CD4-positive, alpha-beta T cell treated with Interleukin-6 at 100 ng/mL for 8 hours (primary cell): ENCODE measurements around the gene MAPKAPK2.

ENCODE experiments used
- DNase-seq: peaks from one replicate; pipeline ENCODE4 v3.0.0-alpha.2; 2020; ENCODE audit warnings: mixed read lengths, low spot score

Gene MAPKAPK2

GRCh38 chr1:206660136-206660535 lies 24.6 kb upstream of the MAPKAPK2 start:
- no peak for DNase-seq

GRCh38 chr1:206661161-206661820 lies 23.4 kb upstream of the MAPKAPK2 start:
- DNase-seq = no peak

- DNase-seq = no peak
Measured at GRCh38 chr1:206662396-206663092, 22.2 kb upstream of the MAPKAPK2 start.

GRCh38 chr1:206663362-206663761 lies 21.3 kb upstream of the MAPKAPK2 start:
- DNase-seq = no peak

DNA sequence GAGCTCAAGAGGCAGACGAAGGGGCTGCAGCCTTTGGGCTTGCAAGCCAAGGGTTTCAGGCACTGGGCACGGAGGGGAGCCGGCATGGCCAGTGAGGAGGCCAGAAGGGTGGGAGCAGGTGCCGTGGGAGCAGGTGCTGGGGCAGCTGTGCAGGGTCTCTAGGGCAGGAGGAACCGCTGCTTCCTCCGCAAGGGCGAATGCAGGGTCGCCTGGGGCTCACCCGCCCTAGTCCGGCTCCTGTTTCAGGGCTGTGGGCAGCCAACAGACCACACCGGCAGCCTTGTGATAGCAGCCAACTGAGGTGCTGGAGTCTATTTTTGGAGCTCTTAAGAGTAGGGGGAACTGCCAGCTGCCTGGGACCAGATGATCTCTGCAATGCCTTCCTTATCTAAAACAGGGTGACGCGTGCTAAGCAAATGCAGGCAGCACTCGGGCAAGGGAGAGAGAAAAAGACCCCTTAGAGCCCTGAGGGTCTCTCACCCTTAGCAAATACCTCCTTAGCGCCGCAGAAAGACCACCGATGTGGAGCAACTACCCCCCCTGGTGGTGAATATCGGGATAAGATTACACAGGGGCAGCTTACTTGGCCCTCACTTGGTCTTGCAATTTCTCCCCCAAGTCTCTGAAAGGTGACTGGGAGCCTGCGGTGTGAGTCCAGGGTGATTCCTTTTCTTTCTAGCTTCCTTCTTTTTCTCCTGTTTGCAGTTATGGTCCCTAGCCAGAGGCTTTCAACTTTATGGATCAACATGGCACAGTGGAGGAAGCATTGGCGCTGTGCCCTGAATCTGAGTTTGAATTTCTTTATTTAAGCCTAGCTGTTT lies 20.7 kb upstream of the MAPKAPK2 start:
- DNase-seq = peak; percentile 71

DNA sequence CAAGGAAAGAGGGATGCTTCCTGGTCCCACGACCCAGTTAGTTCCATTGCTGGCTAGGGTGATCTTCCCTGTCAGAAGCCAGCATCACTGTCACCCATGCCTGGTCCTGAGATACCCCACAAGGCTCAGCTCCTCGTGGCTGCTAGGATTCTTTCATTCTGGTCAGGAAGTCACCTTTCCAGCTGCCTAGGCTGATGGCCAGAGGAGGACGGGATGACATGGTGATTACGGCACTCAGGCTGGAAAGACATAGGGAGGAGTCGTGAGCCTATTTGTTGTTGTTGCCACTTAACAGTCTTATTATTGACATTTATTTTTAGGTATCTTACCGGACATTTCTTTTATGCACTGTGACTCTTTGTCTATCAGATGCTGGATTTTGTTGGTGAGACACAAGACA lies 20.0 kb upstream of the MAPKAPK2 start:
- DNase-seq = no peak

- DNase-seq = no peak
Measured at GRCh38 chr1:206666031-206666561, 18.6 kb upstream of the MAPKAPK2 start.

DNA sequence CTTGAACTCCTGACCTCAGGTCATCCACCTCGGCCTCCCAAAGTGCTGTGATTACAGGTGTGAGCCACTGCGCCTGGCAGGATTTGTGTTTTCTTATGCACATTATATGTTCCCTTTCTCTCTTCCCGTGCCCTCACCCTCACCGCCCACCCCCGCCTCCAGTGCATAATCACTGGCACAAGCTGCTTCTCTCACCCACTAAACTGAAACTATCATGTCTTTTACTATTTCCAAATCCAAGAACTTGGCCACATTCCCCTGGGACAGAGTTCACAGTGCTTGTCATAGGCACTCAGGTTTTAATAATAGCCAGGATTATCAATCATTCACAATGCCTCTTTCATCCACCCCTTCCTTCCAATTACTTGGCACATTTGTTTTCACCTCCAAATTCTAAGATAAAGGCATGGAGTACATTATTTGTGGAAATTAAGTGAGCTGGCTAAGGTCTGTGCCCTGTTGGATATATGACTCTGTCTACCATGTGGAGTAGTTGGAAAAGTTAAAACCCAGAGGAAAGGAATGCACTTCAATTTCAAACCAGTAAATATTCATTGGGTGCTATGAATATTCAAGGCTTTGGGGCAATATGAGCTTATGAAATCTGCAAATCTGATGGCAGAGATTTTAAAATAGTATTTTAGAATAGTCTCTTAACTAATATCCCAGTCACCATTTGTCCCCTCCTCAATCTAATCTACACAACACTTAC lies 17.6 kb upstream of the MAPKAPK2 start:
- no peak for DNase-seq

- no peak for DNase-seq
Measured at GRCh38 chr1:206668351-206668750, 16.4 kb upstream of the MAPKAPK2 start.

DNA sequence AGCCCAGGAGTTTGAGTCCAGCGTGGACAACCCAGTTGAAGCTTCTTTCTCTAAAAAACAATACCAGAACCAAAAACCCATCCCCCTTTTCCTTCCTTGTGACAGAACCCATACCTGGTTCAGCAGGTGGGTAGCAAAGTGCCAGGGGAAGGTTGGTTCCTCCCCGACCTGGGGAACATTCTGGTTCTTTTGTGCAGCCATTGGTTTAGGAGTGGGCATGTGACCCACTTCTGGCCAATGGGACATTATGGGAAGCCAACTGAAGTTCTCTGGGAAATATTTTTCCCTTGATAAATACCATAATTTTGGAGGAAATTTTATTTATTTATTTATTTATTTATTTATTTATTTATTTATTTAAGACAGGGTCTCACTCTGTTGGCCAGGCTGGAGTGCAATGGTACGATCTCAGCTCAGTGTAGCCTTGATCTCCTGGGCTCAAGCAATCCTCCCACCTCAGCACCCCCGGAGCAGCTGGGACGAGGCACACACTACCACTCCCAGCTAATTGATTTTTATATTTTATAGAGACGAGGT lies 15.8 kb upstream of the MAPKAPK2 start:
- DNase-seq = no peak

GRCh38 chr1:206672011-206672688 lies 12.6 kb upstream of the MAPKAPK2 start:
- no peak for DNase-seq

GRCh38 chr1:206672844-206673758 lies 11.6 kb upstream of the MAPKAPK2 start:
- DNase-seq = no peak

GRCh38 chr1:206674236-206674635 lies 10.5 kb upstream of the MAPKAPK2 start:
- no peak for DNase-seq

- no peak for DNase-seq
Measured at GRCh38 chr1:206674745-206675175, 9.9 kb upstream of the MAPKAPK2 start.

GRCh38 chr1:206676499-206676898 lies 8.2 kb upstream of the MAPKAPK2 start:
- no peak for DNase-seq

DNA sequence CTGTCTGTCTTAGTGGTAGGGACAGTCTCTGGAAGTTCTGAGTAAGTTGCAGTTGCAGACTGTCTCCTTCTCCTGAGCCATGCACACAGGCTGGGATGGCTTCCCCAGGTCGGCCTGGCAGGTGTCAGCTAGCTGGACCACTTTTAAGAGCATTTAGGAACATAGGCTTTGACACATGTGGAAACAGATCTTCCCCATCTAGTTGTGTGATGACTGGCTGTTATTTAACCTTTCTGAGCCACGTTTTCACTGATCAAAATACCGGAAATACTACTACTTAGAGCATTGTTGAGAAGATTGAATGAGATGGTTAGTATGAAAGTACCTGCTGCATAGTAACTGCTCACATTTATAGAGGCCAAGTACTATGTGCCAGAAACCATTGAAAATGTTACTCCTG lies 6.2 kb upstream of the MAPKAPK2 start:
- no peak for DNase-seq

GRCh38 chr1:206679738-206680211 lies 4.9 kb upstream of the MAPKAPK2 start:
- no peak for DNase-seq

GRCh38 chr1:206680279-206680678 lies 4.4 kb upstream of the MAPKAPK2 start:
- DNase-seq = no peak

GRCh38 chr1:206681359-206681758 lies 3.3 kb upstream of the MAPKAPK2 start:
- DNase-seq = no peak

DNA sequence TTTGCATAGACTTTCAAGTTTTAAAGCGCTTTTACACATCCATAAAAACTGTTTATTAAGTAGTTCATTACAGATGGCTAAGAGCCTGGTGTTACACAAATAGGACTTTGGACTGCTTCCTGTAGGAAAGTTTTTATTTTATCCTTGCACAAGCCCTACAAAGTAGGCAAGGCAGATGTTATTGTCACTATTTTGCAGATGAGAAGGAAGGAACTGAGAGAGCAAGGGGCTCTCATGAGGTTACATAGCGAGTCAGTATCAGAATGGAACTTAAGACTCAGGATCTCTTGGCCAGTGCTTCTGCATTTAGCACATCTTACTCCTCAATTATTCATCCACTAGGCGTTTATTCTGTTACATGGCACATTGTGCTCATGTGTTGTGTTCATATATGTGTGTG lies 2.6 kb upstream of the MAPKAPK2 start:
- DNase-seq = no peak
